SK-N-SH treated with all-trans-retinoic acid at 6 μM for 48 hours (cell line): ENCODE results near the gene HIRA.

ENCODE experiments used
- ATAC-seq: fragments of 200-7000 bp; cut with Tn5 transposase; 3 replicates; pipeline ENCODE4 v1.9.1; 2020; ENCODE audit warnings: mild to moderate bottlenecking, moderate library complexity
- ARNTL ChIP-seq: fragments of 450-650 bp; formaldehyde crosslinking; IDR thresholded peaks from 2 replicates; pipeline ENCODE4 v1.5.0; 2020; ENCODE audit warnings: low read depth, mild to moderate bottlenecking, moderate library complexity, borderline replicate concordance
- BACH2 ChIP-seq: fragments of 250-450 bp; sonication (Bioruptor Pico); IDR thresholded peaks from 2 replicates; pipeline ENCODE4 v1.9.0; 2021; ENCODE audit warnings: mild to moderate bottlenecking, borderline replicate concordance
- CSDC2 ChIP-seq: fragments of 250-450 bp; sonication (Bioruptor Pico); IDR thresholded peaks from 2 replicates; pipeline ENCODE4 v1.5.0; 2020; ENCODE audit warnings: mild to moderate bottlenecking, moderate library complexity
- GLIS3 ChIP-seq: fragments of 250-450 bp; sonication (Bioruptor Pico); IDR thresholded peaks from 2 replicates; pipeline ENCODE4 v1.5.0; 2020; ENCODE audit warnings: mild to moderate bottlenecking, moderate library complexity
- ISL1 ChIP-seq: fragments of 250-450 bp; sonication (Bioruptor Pico); IDR thresholded peaks from 2 replicates; pipeline ENCODE4 v2.1.2; 2022; ENCODE audit warnings: mild to moderate bottlenecking, moderate library complexity
- OSR1 ChIP-seq: fragments of 250-450 bp; sonication (Bioruptor Pico); IDR thresholded peaks from 2 replicates; pipeline ENCODE4 v1.8.0; 2022; ENCODE audit warnings: moderate library complexity, mild to moderate bottlenecking, inconsistent platforms
- PPARA ChIP-seq: fragments of 250-450 bp; sonication (Bioruptor Pico); IDR thresholded peaks from 2 replicates; pipeline ENCODE4 v1.5.0; 2020; ENCODE audit warnings: mild to moderate bottlenecking, borderline replicate concordance
- SNAI2 ChIP-seq: fragments of 250-450 bp; sonication (Bioruptor Pico); IDR thresholded peaks from 2 replicates; pipeline ENCODE4 v1.5.0; 2020; ENCODE audit warnings: mild to moderate bottlenecking, moderate library complexity
- TCF4 ChIP-seq: fragments of 250-450 bp; sonication (Bioruptor Pico); IDR thresholded peaks from 2 replicates; pipeline ENCODE4 v1.8.0; 2021; ENCODE audit warnings: mild to moderate bottlenecking, moderate library complexity, borderline replicate concordance
- TOX ChIP-seq: fragments of 250-450 bp; sonication (Bioruptor Pico); IDR thresholded peaks from 2 replicates; pipeline ENCODE4 v1.8.0; 2021; ENCODE audit warnings: mild to moderate bottlenecking, moderate library complexity, borderline replicate concordance
- ZC3H10 ChIP-seq: fragments of 250-450 bp; sonication (Bioruptor Pico); IDR thresholded peaks from 2 replicates; pipeline ENCODE4 v1.5.1; 2021; ENCODE audit warnings: mild to moderate bottlenecking, moderate library complexity
- ZFP3 ChIP-seq: fragments of 250-450 bp; sonication (Bioruptor Pico); IDR thresholded peaks from 2 replicates; pipeline ENCODE4 v1.5.0; 2020; ENCODE audit warnings: mild to moderate bottlenecking, moderate library complexity
- ZFP30 ChIP-seq: fragments of 450-650 bp; formaldehyde crosslinking; IDR thresholded peaks from 2 replicates; pipeline ENCODE4 v1.5.0; 2022; ENCODE audit warnings: mild to moderate bottlenecking, moderate library complexity
- ZNF565 ChIP-seq: fragments of 450-650 bp; formaldehyde crosslinking; conservative IDR thresholded peaks from 2 replicates; pipeline ENCODE4 v1.5.0; 2020; ENCODE audit warnings: low read depth, mild to moderate bottlenecking, moderate library complexity
- ZNF70 ChIP-seq: fragments of 450-650 bp; formaldehyde crosslinking; IDR thresholded peaks from 2 replicates; pipeline ENCODE4 v1.5.0; 2020; ENCODE audit warnings: mild to moderate bottlenecking, moderate library complexity
- ZNF8 ChIP-seq: fragments of 450-650 bp; formaldehyde crosslinking; IDR thresholded peaks from 2 replicates; pipeline ENCODE4 v1.5.0; 2020; ENCODE audit warnings: mild to moderate bottlenecking, moderate library complexity
- TF ChIP-seq, protein P1 (sequence below): fragments of 250-450 bp; sonication (Bioruptor Pico); IDR thresholded peaks from 2 replicates; pipeline ENCODE4 v1.8.0; 2021; ENCODE audit warnings: low read depth, mild to moderate bottlenecking, moderate library complexity, borderline replicate concordance
- TF ChIP-seq, protein P2 (sequence below): fragments of 250-450 bp; sonication (Bioruptor Pico); IDR thresholded peaks from 2 replicates; pipeline ENCODE4 v1.5.1; 2021; ENCODE audit warnings: mild to moderate bottlenecking, moderate library complexity
- TF ChIP-seq, protein P3 (sequence below): fragments of 250-450 bp; sonication (Bioruptor Pico); IDR thresholded peaks from 2 replicates; pipeline ENCODE4 v1.5.0; 2020; ENCODE audit warnings: mild to moderate bottlenecking, moderate library complexity
- TF ChIP-seq, protein P4 (sequence below): fragments of 250-450 bp; sonication (Bioruptor Pico); IDR thresholded peaks from 2 replicates; pipeline ENCODE4 v1.8.0; 2020; ENCODE audit warnings: mild to moderate bottlenecking, moderate library complexity, borderline replicate concordance
- TF ChIP-seq, protein P5 (sequence below): fragments of 250-450 bp; sonication (Bioruptor Pico); IDR thresholded peaks from 2 replicates; pipeline ENCODE4 v1.5.1; 2020; ENCODE audit warnings: low read depth, mild to moderate bottlenecking, moderate library complexity

The HIRA gene

DNA sequence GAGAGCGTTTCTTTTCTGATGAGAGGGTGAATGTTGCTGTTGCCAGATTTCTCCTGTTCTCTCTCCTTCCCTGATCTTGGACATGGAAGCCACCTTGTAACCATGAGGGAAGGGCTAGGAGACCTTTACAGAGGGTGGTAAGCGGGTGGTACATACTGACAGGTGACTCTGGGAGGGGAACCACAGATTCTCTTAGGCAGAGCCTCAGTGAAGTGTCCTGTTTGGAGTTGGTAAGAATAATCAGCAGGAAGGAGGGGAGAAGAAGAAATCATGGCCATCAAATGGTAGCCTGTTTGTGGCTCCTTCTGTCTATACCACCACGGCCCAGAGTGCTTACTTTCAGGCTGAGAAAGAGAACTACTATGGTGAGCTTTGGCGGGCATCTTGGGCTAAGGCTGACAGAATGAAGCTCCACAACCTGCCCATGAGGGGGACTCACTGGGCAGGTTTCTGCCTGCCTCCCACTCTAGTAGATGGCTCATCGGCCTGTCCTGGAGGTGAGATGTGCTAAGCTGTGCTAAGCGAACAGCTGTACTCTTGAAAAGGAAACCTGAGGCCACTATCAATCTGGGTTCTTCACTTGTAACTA lies 84.8 kb downstream of the HIRA start:
- no peak for ATAC-seq
- TF ChIP-seq TCF4 (CRISPR knock-in tag) (no peak), GLIS3 (CRISPR knock-in tag) (no peak), ZNF565 (CRISPR knock-in tag) (no peak), ZNF8 (CRISPR knock-in tag) (no peak), CSDC2 (no peak)
- TF ChIP-seq, protein P1, sequence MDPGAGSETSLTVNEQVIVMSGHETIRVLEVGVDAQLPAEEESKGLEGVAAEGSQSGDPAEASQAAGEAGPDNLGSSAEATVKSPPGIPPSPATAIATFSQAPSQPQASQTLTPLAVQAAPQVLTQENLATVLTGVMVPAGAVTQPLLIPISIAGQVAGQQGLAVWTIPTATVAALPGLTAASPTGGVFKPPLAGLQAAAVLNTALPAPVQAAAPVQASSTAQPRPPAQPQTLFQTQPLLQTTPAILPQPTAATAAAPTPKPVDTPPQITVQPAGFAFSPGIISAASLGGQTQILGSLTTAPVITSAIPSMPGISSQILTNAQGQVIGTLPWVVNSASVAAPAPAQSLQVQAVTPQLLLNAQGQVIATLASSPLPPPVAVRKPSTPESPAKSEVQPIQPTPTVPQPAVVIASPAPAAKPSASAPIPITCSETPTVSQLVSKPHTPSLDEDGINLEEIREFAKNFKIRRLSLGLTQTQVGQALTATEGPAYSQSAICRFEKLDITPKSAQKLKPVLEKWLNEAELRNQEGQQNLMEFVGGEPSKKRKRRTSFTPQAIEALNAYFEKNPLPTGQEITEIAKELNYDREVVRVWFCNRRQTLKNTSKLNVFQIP (CRISPR knock-in tag): no peak

DNA sequence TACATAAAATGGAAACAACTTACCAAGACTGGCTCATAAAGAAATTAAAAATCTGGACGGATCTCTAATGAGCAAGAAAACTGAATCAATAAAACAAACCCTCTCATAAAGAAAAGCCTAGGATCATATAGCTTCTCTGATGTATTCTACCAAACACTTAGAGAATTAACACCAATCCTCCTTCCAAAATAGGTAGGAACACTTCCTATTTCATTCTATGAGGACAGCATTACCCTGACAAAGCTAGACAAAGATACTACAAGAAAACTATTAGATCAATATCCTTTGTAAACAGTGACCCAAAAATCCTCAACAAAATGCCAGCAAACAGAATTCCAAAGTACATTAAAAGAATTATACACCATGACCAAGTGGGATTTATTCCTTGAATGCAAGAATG lies 87.1 kb downstream of the HIRA start:
- no peak for ATAC-seq
- TF ChIP-seq PPARA (no peak), ISL1 (CRISPR knock-in tag) (no peak), TOX (CRISPR knock-in tag) (no peak), GLIS3 (CRISPR knock-in tag) (no peak), SNAI2 (no peak), ARNTL (no peak), OSR1 (CRISPR knock-in tag) (no peak), ZFP30 (CRISPR knock-in tag) (no peak), ZNF70 (CRISPR knock-in tag) (no peak), BACH2 (CRISPR knock-in tag) (no peak), CSDC2 (no peak), ZNF565 (CRISPR knock-in tag) (no peak), ZFP3 (CRISPR knock-in tag) (no peak), ZNF8 (CRISPR knock-in tag) (no peak), ZC3H10 (CRISPR knock-in tag) (no peak)
- TF ChIP-seq, protein P2, sequence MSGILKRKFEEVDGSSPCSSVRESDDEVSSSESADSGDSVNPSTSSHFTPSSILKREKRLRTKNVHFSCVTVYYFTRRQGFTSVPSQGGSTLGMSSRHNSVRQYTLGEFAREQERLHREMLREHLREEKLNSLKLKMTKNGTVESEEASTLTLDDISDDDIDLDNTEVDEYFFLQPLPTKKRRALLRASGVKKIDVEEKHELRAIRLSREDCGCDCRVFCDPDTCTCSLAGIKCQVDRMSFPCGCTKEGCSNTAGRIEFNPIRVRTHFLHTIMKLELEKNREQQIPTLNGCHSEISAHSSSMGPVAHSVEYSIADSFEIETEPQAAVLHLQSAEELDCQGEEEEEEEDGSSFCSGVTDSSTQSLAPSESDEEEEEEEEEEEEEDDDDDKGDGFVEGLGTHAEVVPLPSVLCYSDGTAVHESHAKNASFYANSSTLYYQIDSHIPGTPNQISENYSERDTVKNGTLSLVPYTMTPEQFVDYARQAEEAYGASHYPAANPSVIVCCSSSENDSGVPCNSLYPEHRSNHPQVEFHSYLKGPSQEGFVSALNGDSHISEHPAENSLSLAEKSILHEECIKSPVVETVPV (CRISPR knock-in tag): no peak
- TF ChIP-seq, protein P3, sequence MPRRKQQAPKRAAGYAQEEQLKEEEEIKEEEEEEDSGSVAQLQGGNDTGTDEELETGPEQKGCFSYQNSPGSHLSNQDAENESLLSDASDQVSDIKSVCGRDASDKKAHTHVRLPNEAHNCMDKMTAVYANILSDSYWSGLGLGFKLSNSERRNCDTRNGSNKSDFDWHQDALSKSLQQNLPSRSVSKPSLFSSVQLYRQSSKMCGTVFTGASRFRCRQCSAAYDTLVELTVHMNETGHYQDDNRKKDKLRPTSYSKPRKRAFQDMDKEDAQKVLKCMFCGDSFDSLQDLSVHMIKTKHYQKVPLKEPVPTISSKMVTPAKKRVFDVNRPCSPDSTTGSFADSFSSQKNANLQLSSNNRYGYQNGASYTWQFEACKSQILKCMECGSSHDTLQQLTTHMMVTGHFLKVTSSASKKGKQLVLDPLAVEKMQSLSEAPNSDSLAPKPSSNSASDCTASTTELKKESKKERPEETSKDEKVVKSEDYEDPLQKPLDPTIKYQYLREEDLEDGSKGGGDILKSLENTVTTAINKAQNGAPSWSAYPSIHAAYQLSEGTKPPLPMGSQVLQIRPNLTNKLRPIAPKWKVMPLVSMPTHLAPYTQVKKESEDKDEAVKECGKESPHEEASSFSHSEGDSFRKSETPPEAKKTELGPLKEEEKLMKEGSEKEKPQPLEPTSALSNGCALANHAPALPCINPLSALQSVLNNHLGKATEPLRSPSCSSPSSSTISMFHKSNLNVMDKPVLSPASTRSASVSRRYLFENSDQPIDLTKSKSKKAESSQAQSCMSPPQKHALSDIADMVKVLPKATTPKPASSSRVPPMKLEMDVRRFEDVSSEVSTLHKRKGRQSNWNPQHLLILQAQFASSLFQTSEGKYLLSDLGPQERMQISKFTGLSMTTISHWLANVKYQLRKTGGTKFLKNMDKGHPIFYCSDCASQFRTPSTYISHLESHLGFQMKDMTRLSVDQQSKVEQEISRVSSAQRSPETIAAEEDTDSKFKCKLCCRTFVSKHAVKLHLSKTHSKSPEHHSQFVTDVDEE (CRISPR knock-in tag): no peak
- TF ChIP-seq, protein P4, sequence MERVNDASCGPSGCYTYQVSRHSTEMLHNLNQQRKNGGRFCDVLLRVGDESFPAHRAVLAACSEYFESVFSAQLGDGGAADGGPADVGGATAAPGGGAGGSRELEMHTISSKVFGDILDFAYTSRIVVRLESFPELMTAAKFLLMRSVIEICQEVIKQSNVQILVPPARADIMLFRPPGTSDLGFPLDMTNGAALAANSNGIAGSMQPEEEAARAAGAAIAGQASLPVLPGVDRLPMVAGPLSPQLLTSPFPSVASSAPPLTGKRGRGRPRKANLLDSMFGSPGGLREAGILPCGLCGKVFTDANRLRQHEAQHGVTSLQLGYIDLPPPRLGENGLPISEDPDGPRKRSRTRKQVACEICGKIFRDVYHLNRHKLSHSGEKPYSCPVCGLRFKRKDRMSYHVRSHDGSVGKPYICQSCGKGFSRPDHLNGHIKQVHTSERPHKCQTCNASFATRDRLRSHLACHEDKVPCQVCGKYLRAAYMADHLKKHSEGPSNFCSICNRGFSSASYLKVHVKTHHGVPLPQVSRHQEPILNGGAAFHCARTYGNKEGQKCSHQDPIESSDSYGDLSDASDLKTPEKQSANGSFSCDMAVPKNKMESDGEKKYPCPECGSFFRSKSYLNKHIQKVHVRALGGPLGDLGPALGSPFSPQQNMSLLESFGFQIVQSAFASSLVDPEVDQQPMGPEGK: no peak
- TF ChIP-seq, protein P5, sequence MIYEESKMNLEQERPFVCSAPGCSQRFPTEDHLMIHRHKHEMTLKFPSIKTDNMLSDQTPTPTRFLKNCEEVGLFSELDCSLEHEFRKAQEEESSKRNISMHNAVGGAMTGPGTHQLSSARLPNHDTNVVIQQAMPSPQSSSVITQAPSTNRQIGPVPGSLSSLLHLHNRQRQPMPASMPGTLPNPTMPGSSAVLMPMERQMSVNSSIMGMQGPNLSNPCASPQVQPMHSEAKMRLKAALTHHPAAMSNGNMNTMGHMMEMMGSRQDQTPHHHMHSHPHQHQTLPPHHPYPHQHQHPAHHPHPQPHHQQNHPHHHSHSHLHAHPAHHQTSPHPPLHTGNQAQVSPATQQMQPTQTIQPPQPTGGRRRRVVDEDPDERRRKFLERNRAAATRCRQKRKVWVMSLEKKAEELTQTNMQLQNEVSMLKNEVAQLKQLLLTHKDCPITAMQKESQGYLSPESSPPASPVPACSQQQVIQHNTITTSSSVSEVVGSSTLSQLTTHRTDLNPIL (CRISPR knock-in tag): no peak
- TF ChIP-seq, protein P1 (CRISPR knock-in tag): no peak
